Central memory CD8-positive, alpha-beta T cell (primary cell): ENCODE data around the gene ILF2.
"Not testable (repeated sequence)": the region's sequence is repeated elsewhere in the genome, so short reads cannot be mapped to it uniquely, and the experiment has no call there.

Source experiments
- ATAC-seq: fragments of 150-1000 bp; cut with Tn5 transposase; replicated peaks from 2 replicates; pipeline ENCODE4 v1.10.0; 2022; ENCODE audit warnings: mild to moderate bottlenecking, moderate FRiP score, moderate number of reproducible peaks; ENCODE audit not compliant: poor library complexity, severe bottlenecking; ENCODE audit errors: extremely low read depth
- DNase-seq, 2 donors: peaks; one replicate each; pipeline ENCODE4 v3.0.0; 2021; ENCODE audit warnings: low spot score in 2 of 2
- H3K27ac Mint-ChIP-seq: one replicate; pipeline ENCODE4 v1.8.0; 2022; ENCODE audit warnings: low read depth, mild to moderate bottlenecking, moderate library complexity, mixed read lengths
- H3K27me3 Mint-ChIP-seq: one replicate; pipeline ENCODE4 v1.8.0; 2022; ENCODE audit warnings: mixed read lengths
- H3K36me3 Mint-ChIP-seq: one replicate; pipeline ENCODE4 v1.8.0; 2022; ENCODE audit warnings: mild to moderate bottlenecking, moderate library complexity, mixed read lengths; ENCODE audit not compliant: insufficient read depth
- H3K4me1 Mint-ChIP-seq: one replicate; pipeline ENCODE4 v1.8.0; 2022; ENCODE audit warnings: mixed read lengths
- H3K4me3 Mint-ChIP-seq: one replicate; pipeline ENCODE4 v1.8.0; 2022; ENCODE audit warnings: mild to moderate bottlenecking, moderate library complexity, mixed read lengths
- H3K9me3 Mint-ChIP-seq: one replicate; pipeline ENCODE4 v1.8.0; 2022; ENCODE audit warnings: mixed read lengths

The ILF2 gene

GRCh38 chr1:153670859-153671627 lies at the start of gene ILF2:
Gene ILF2, minus strand, starts transcription at chr1:153670993. Its CDS starts 71 bp downstream, at chr1:153670922.
- DNase-seq: peak; percentile 92 to 97
- peak; percentile 93 for ATAC-seq
- no peak within 1 kb of the TSS for H3K27ac Mint-ChIP-seq
- H3K4me3 Mint-ChIP-seq: no peak within 1 kb of the TSS
- H3K9me3 Mint-ChIP-seq: no peaks in the 10 kb centered on the region
- peaks cover 10% of the 10 kb centered on the region for H3K4me1 Mint-ChIP-seq
- H3K36me3 Mint-ChIP-seq: peaks cover 31% of the 10 kb centered on the region
- no peaks in the 10 kb centered on the region for H3K27me3 Mint-ChIP-seq

- Mint-ChIP-seq H3K9me3 (no peaks in the 10 kb centered on the region), H3K4me3 (no peak overlapping the region), H3K4me1 (no peaks in the 10 kb centered on the region), H3K27ac (no peak overlapping the region), H3K36me3 (no peaks in the 10 kb centered on the region), H3K27me3 (peaks cover 23% of the 10 kb centered on the region)
- no peak for ATAC-seq
- no peak for DNase-seq
Measured at GRCh38 chr1:153717330-153717729, 46.5 kb upstream of the ILF2 start.

- not testable (repeated sequence) for DNase-seq, H3K27ac Mint-ChIP-seq, ATAC-seq, H3K4me3 Mint-ChIP-seq, H3K4me1 Mint-ChIP-seq, H3K9me3 Mint-ChIP-seq, H3K36me3 Mint-ChIP-seq
- peaks cover 23% of the 10 kb centered on the region for H3K27me3 Mint-ChIP-seq
Measured at GRCh38 chr1:153716211-153716610, 45.4 kb upstream of the ILF2 start.

- H3K4me1 Mint-ChIP-seq: no peaks in the 10 kb centered on the region
- no peaks in the 10 kb centered on the region for H3K36me3 Mint-ChIP-seq
- H3K4me3 Mint-ChIP-seq: no peak overlapping the region
- ATAC-seq: no peak
- no peaks in the 10 kb centered on the region for H3K9me3 Mint-ChIP-seq
- no peak for DNase-seq
- no peak overlapping the region for H3K27ac Mint-ChIP-seq
- H3K27me3 Mint-ChIP-seq: peaks cover 23% of the 10 kb centered on the region
Measured at GRCh38 chr1:153711026-153711425, 40.2 kb upstream of the ILF2 start.

- no peaks in the 10 kb centered on the region for H3K27me3 Mint-ChIP-seq
- H3K27ac Mint-ChIP-seq: no peak overlapping the region
- H3K4me3 Mint-ChIP-seq: no peak overlapping the region
- no peaks in the 10 kb centered on the region for H3K9me3 Mint-ChIP-seq
- ATAC-seq (no peak), DNase-seq (no peak)
- no peaks in the 10 kb centered on the region for H3K4me1 Mint-ChIP-seq
- peaks cover under 1% of the 10 kb centered on the region for H3K36me3 Mint-ChIP-seq
Measured at GRCh38 chr1:153705484-153705883, 34.7 kb upstream of the ILF2 start.

GRCh38 chr1:153699768-153700167 lies 29.0 kb upstream of the ILF2 start:
- Mint-ChIP-seq H3K4me3 (no peak overlapping the region), H3K9me3 (no peaks in the 10 kb centered on the region), H3K36me3 (peaks cover 3% of the 10 kb centered on the region), H3K27me3 (no peaks in the 10 kb centered on the region), H3K27ac (no peak overlapping the region), H3K4me1 (no peaks in the 10 kb centered on the region)
- ATAC-seq (no peak), DNase-seq (no peak)

GRCh38 chr1:153698923-153699714 lies 28.3 kb upstream of the ILF2 start:
- Mint-ChIP-seq H3K36me3 (peaks cover 3% of the 10 kb centered on the region), H3K4me3 (no peak overlapping the region), H3K27me3 (no peaks in the 10 kb centered on the region), H3K27ac (no peak overlapping the region), H3K4me1 (no peaks in the 10 kb centered on the region), H3K9me3 (no peaks in the 10 kb centered on the region)
- ATAC-seq (no peak), DNase-seq (no peak)

- H3K27ac Mint-ChIP-seq: no peak overlapping the region
- ATAC-seq: no peak
- peaks cover 3% of the 10 kb centered on the region for H3K36me3 Mint-ChIP-seq
- H3K27me3 Mint-ChIP-seq: no peaks in the 10 kb centered on the region
- H3K4me3 Mint-ChIP-seq: peak overlapping the region; percentile 11
- H3K4me1 Mint-ChIP-seq: no peaks in the 10 kb centered on the region
- H3K9me3 Mint-ChIP-seq: no peaks in the 10 kb centered on the region
- DNase-seq: no peak
Measured at GRCh38 chr1:153698020-153698922, 27.5 kb upstream of the ILF2 start.

- peak overlapping the region; percentile 11 for H3K4me3 Mint-ChIP-seq
Measured at GRCh38 chr1:153697191-153698019, 26.6 kb upstream of the ILF2 start.

GRCh38 chr1:153696741-153697140 lies 25.9 kb upstream of the ILF2 start:
- Mint-ChIP-seq H3K27me3 (no peaks in the 10 kb centered on the region), H3K4me1 (no peaks in the 10 kb centered on the region), H3K36me3 (peaks cover 3% of the 10 kb centered on the region), H3K9me3 (no peaks in the 10 kb centered on the region), H3K27ac (no peak overlapping the region), H3K4me3 (no peak overlapping the region)
- ATAC-seq: no peak
- DNase-seq: no peak

More at GRCh38 chr1:153697191-153698019, 26.6 kb upstream of the ILF2 start:
- no peaks in the 10 kb centered on the region for H3K9me3 Mint-ChIP-seq
- no peak overlapping the region for H3K27ac Mint-ChIP-seq
- H3K4me1 Mint-ChIP-seq: no peaks in the 10 kb centered on the region
- peaks cover 3% of the 10 kb centered on the region for H3K36me3 Mint-ChIP-seq
- ATAC-seq: no peak
- no peaks in the 10 kb centered on the region for H3K27me3 Mint-ChIP-seq
- no peak for DNase-seq

GRCh38 chr1:153693466-153693865 lies 22.7 kb upstream of the ILF2 start:
- Mint-ChIP-seq H3K27me3 (peaks cover 5% of the 10 kb centered on the region), H3K9me3 (no peaks in the 10 kb centered on the region)

More at GRCh38 chr1:153693466-153693865, 22.7 kb upstream of the ILF2 start:
- ATAC-seq: no peak
- no peaks in the 10 kb centered on the region for H3K4me1 Mint-ChIP-seq
- no peak overlapping the region for H3K4me3 Mint-ChIP-seq
- no peak overlapping the region for H3K27ac Mint-ChIP-seq
- H3K36me3 Mint-ChIP-seq: peaks cover 1% of the 10 kb centered on the region
- no peak for DNase-seq
